Dedifferentiated amniotic fluid mesenchymal stem cell (primary cell): ENCODE data around the gene AUTS2.
"Not testable (repeated sequence)": the region's sequence is repeated elsewhere in the genome, so short reads cannot be mapped to it uniquely, and the experiment has no call there.

ENCODE experiments used
- DNase-seq: peaks from one replicate; pipeline ENCODE4 v3.0.0-alpha.2; 2016; ENCODE audit errors: extremely low spot score

AUTS2 gene

GRCh38 chr7:70812511-70812910 lies 1214.2 kb downstream of the AUTS2 start:
- no peak for DNase-seq

- not testable (repeated sequence) for DNase-seq
These were observed 1224.2 kb downstream of the AUTS2 start for GRCh38 chr7:70822490-70822889.

- DNase-seq, result peak; percentile 54
These were observed 1231.2 kb downstream of the AUTS2 start for GRCh38 chr7:70829221-70830059.

- DNase-seq, result no peak
These were observed 1231.8 kb downstream of the AUTS2 start for GRCh38 chr7:70830060-70830395.

GRCh38 chr7:70830426-70830825 lies 1232.2 kb downstream of the AUTS2 start:
- no peak for DNase-seq

GRCh38 chr7:70833726-70834125 lies 1235.5 kb downstream of the AUTS2 start:
- no peak for DNase-seq

- DNase-seq, result no peak
These were observed 1236.1 kb downstream of the AUTS2 start for GRCh38 chr7:70834424-70834823.

GRCh38 chr7:70835658-70836057 lies 1237.4 kb downstream of the AUTS2 start:
- DNase-seq, result no peak

- DNase-seq, result no peak
These were observed 1238.0 kb downstream of the AUTS2 start for GRCh38 chr7:70836279-70836678.

GRCh38 chr7:70836946-70837345 lies 1238.7 kb downstream of the AUTS2 start:
- DNase-seq, result no peak

GRCh38 chr7:70837589-70837988 lies 1239.3 kb downstream of the AUTS2 start:
- no peak for DNase-seq

GRCh38 chr7:70838292-70838907 lies 1240.1 kb downstream of the AUTS2 start:
- DNase-seq, result no peak
